HCT116 (cell line): ENCODE data around the gene RAPGEF1.

Source experiments
- CEBPB ChIP-seq: IDR thresholded peaks from 2 replicates; pipeline ENCODE4 v1.6.1; 2012; ENCODE audit warnings: low read depth
- CTCF ChIP-seq, 3 experiments: fragments of 200-600 bp in 1 of 3; sonication (generic) in 1 of 3; IDR thresholded peaks in 2 of 3; conservative IDR thresholded peaks in 1 of 3; 2 replicates each; pipeline ENCODE4 v1.5.1; 2012 to 2017; ENCODE audit warnings: low read depth in 2 of 3, low read length in 2 of 3, antibody characterized with exemption in 1 of 3, borderline replicate concordance in 1 of 3, control low read depth in 1 of 3, mild to moderate bottlenecking in 1 of 3, mixed read lengths in 1 of 3, mixed run types in 1 of 3, moderate library complexity in 1 of 3; ENCODE audit not compliant: insufficient read depth in 1 of 3
- EZH2phosphoT487 ChIP-seq: fragments of 200-600 bp; IDR thresholded peaks from 2 replicates; pipeline ENCODE4 v1.6.1; 2018; ENCODE audit warnings: antibody characterized with exemption, borderline replicate concordance
- POLR2A ChIP-seq: IDR thresholded peaks from 2 replicates; pipeline ENCODE4 v1.7.0; 2011; ENCODE audit warnings: borderline replicate concordance; ENCODE audit not compliant: insufficient read depth, insufficient read length; ENCODE audit errors: extremely low read depth
- ZNF274 ChIP-seq: fragments of 200-500 bp; sonication (Bioruptor generic); IDR thresholded peaks from 2 replicates; pipeline ENCODE4 v1.6.1; 2014; ENCODE audit warnings: mild to moderate bottlenecking, low read depth, low read length, inconsistent platforms
- TF ChIP-seq, protein P1 (sequence below): IDR thresholded peaks from 2 replicates; pipeline ENCODE4 v1.6.1; 2012

GRCh38 chr9:131593091-131593820 lies 146.6 kb downstream of the RAPGEF1 start:
- no peak for TF ChIP-seq CTCF (IDR thresholded peaks at IDR 0.05 in 2 of 3, conservative IDR thresholded peaks at IDR 0.05 in 1 of 3; ENCODE audit: borderline replicate concordance in 1 of 3, insufficient read depth in 1 of 3, low read depth in 2 of 3, low read length in 2 of 3)
- no peak for TF ChIP-seq CEBPB
- TF ChIP-seq ZNF274, result no peak
- TF ChIP-seq POLR2A, result no peak
- TF ChIP-seq, protein P1, sequence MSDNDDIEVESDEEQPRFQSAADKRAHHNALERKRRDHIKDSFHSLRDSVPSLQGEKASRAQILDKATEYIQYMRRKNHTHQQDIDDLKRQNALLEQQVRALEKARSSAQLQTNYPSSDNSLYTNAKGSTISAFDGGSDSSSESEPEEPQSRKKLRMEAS, result no peak
- TF ChIP-seq EZH2phosphoT487, result no peak
